HEK293 (cell line): ENCODE measurements around the gene AGO3.

ENCODE experiments used
- GFI1B ChIP-seq: fragments of 450-650 bp; formaldehyde crosslinking; IDR thresholded peaks from 2 replicates; pipeline ENCODE4 v1.5.1; 2016; ENCODE audit warnings: missing biosample characterization, missing genetic modification characterization
- REPIN1 ChIP-seq: fragments of 450-650 bp; formaldehyde crosslinking; IDR thresholded peaks from 2 replicates; pipeline ENCODE4 v1.5.1; 2017; ENCODE audit warnings: missing biosample characterization, missing genetic modification characterization, low read depth
- YY1 ChIP-seq: fragments of 450-650 bp; formaldehyde crosslinking; IDR thresholded peaks from 2 replicates; pipeline ENCODE4 v1.5.1; 2018; ENCODE audit warnings: missing biosample characterization, missing genetic modification characterization
- ZFHX2 ChIP-seq: fragments of 450-650 bp; formaldehyde crosslinking; conservative IDR thresholded peaks from 2 replicates; pipeline ENCODE4 v1.5.1; 2016; ENCODE audit warnings: missing biosample characterization, missing genetic modification characterization
- ZNF544 ChIP-seq: fragments of 450-650 bp; formaldehyde crosslinking; IDR thresholded peaks from 2 replicates; pipeline ENCODE4 v1.5.0; 2017; ENCODE audit warnings: missing biosample characterization, missing genetic modification characterization
- ZNF571 ChIP-seq: fragments of 450-650 bp; formaldehyde crosslinking; IDR thresholded peaks from 2 replicates; pipeline ENCODE4 v1.5.0; 2017; ENCODE audit warnings: missing biosample characterization, missing genetic modification characterization
- ZNF626 ChIP-seq: fragments of 450-650 bp; sonication (Bioruptor Pico); formaldehyde crosslinking; IDR thresholded peaks from 2 replicates; pipeline ENCODE4 v1.5.1; 2018; ENCODE audit warnings: missing biosample characterization, missing genetic modification characterization, inconsistent platforms
- ZNF747 ChIP-seq: fragments of 450-650 bp; formaldehyde crosslinking; IDR thresholded peaks from 2 replicates; pipeline ENCODE4 v1.5.1; 2016; ENCODE audit warnings: missing biosample characterization, missing genetic modification characterization
- ZNF830 ChIP-seq: fragments of 450-650 bp; IDR thresholded peaks from 2 replicates; pipeline ENCODE4 v1.5.0; 2018; ENCODE audit warnings: missing biosample characterization, missing genetic modification characterization, low read depth, mild to moderate bottlenecking, moderate library complexity
- TF ChIP-seq, protein P1 (sequence below): fragments of 450-650 bp; formaldehyde crosslinking; IDR thresholded peaks from 2 replicates; pipeline ENCODE4 v1.5.1; 2016; ENCODE audit warnings: missing biosample characterization, missing genetic modification characterization, borderline replicate concordance
- TF ChIP-seq, protein P2 (sequence below): fragments of 450-650 bp; formaldehyde crosslinking; IDR thresholded peaks from 2 replicates; pipeline ENCODE4 v1.5.1; 2016; ENCODE audit warnings: missing biosample characterization, missing genetic modification characterization
- TF ChIP-seq, protein P3 (sequence below): fragments of 450-650 bp; formaldehyde crosslinking; IDR thresholded peaks from 2 replicates; pipeline ENCODE4 v1.5.1; 2016; ENCODE audit warnings: missing biosample characterization, missing genetic modification characterization

DNA sequence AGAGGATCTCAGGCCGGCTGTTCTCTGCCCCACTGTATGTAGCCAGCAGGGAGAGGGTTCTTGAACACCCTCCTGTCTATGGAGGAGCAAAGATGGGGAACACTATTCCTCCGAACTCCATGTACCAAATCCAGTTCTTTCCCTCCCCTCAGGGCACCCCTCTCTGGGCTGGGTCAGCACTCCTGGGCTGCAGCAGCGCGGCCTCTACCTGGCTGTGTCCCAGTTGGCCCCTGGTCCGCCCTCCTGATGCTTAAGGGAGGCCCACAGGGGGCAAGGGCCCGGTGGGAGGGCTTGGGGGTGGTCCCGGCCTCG lies 157.3 kb downstream of the AGO3 start:
- TF ChIP-seq, protein P1, sequence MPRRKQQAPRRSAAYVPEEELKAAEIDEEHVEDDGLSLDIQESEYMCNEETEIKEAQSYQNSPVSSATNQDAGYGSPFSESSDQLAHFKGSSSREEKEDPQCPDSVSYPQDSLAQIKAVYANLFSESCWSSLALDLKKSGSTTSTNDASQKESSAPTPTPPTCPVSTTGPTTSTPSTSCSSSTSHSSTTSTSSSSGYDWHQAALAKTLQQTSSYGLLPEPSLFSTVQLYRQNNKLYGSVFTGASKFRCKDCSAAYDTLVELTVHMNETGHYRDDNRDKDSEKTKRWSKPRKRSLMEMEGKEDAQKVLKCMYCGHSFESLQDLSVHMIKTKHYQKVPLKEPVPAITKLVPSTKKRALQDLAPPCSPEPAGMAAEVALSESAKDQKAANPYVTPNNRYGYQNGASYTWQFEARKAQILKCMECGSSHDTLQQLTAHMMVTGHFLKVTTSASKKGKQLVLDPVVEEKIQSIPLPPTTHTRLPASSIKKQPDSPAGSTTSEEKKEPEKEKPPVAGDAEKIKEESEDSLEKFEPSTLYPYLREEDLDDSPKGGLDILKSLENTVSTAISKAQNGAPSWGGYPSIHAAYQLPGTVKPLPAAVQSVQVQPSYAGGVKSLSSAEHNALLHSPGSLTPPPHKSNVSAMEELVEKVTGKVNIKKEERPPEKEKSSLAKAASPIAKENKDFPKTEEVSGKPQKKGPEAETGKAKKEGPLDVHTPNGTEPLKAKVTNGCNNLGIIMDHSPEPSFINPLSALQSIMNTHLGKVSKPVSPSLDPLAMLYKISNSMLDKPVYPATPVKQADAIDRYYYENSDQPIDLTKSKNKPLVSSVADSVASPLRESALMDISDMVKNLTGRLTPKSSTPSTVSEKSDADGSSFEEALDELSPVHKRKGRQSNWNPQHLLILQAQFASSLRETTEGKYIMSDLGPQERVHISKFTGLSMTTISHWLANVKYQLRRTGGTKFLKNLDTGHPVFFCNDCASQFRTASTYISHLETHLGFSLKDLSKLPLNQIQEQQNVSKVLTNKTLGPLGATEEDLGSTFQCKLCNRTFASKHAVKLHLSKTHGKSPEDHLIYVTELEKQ (tag by site-specific recombination), result no peak
- no peak for TF ChIP-seq ZNF626 (tag by site-specific recombination)
- TF ChIP-seq, protein P2, sequence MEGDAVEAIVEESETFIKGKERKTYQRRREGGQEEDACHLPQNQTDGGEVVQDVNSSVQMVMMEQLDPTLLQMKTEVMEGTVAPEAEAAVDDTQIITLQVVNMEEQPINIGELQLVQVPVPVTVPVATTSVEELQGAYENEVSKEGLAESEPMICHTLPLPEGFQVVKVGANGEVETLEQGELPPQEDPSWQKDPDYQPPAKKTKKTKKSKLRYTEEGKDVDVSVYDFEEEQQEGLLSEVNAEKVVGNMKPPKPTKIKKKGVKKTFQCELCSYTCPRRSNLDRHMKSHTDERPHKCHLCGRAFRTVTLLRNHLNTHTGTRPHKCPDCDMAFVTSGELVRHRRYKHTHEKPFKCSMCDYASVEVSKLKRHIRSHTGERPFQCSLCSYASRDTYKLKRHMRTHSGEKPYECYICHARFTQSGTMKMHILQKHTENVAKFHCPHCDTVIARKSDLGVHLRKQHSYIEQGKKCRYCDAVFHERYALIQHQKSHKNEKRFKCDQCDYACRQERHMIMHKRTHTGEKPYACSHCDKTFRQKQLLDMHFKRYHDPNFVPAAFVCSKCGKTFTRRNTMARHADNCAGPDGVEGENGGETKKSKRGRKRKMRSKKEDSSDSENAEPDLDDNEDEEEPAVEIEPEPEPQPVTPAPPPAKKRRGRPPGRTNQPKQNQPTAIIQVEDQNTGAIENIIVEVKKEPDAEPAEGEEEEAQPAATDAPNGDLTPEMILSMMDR (tag by site-specific recombination), result no peak
- TF ChIP-seq ZNF747, result no peak
- TF ChIP-seq YY1 (tag by site-specific recombination), result no peak
- no peak for TF ChIP-seq ZNF571 (tag by site-specific recombination)
- TF ChIP-seq GFI1B (tag by site-specific recombination), result no peak
- no peak for TF ChIP-seq ZNF544
- no peak for TF ChIP-seq ZFHX2 (tag by site-specific recombination)
- TF ChIP-seq, protein P3, sequence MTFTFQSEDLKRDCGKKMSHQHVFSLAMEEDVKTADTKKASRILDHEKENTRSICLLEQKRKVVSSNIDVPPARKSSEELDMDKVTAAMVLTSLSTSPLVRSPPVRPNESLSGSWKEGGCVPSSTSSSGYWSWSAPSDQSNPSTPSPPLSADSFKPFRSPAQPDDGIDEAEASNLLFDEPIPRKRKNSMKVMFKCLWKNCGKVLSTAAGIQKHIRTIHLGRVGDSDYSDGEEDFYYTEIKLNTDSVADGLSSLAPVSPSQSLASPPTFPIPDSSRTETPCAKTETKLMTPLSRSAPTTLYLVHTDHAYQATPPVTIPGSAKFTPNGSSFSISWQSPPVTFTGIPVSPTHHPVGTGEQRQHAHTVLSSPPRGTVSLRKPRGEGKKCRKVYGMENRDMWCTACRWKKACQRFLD (tag by site-specific recombination), result no peak
- TF ChIP-seq ZNF830 (tag by site-specific recombination), result no peak
- no peak for TF ChIP-seq REPIN1 (tag by site-specific recombination)
